LNCAP (cell line): Measurements from ENCODE around the gene MMP13.

Experiments used
- CTCF ChIP-seq: fragments of 450-650 bp; IDR thresholded peaks from 2 replicates; pipeline ENCODE4 v1.5.1; 2017; ENCODE audit warnings: mild to moderate bottlenecking

Gene MMP13

DNA sequence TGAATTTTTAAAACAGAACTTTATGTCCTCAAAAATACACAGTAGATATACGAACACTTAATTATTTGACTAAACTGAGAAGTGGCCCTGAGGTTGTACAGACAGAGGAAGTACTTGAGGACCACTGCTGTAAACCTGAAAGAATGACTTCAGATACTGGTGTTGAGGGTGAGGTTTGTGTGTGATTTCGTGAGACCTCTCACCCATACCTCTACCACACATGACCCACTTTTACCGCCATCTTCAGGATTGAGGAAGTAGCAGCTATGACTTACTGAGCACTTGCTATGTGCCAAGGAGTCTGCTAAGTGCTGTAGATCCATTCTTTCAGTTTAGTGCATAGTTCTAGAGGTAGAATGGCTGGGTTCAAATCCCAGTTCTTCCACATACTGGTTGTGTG, 21.9 kb downstream of the MMP13 start:
- TF ChIP-seq CTCF = no peak

DNA sequence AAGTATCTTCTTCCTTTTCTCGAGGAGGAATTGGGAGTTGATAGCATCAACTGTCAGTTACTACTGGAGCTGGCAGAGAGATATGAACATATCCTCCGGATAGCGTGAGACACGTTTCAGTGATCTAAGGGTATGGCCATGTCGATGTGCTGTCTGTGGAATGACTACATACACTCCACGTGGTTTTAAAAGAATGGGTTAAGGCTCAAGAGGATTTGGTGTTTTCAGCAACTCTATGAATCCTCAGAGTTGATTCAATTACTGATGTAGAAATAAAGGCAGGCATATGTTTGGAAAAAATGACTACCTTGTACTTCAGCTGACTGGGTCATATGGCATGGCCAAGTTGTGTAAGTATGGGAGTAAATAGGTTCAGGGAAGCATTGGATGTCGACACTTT, 22.9 kb downstream of the MMP13 start:
- TF ChIP-seq CTCF = no peak

DNA sequence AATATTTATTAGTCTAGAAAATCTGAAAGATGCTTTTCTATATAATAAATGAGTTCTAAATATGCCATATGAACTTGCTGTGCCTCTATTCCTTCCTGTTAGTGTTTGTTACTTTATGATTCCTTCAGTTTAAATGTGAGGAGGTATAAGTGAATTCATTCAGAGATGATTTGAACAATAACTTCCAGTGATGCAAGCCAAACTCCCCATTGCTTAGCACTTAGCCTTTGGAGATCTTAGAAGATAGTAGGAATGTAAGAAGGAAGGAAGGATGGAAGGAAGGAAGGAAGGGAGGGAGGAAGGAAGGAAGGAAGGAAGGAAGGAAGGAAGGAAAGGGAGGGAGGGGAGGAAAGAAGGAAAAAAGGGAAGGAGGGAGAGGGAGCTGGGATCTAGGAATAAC, 25.1 kb downstream of the MMP13 start:
- no peak for TF ChIP-seq CTCF

GRCh38 chr11:102929972-102930371, 25.6 kb downstream of the MMP13 start:
- no peak for TF ChIP-seq CTCF

- no peak for TF ChIP-seq CTCF
Observed at GRCh38 chr11:102929166-102929565, 26.4 kb downstream of the MMP13 start.

DNA sequence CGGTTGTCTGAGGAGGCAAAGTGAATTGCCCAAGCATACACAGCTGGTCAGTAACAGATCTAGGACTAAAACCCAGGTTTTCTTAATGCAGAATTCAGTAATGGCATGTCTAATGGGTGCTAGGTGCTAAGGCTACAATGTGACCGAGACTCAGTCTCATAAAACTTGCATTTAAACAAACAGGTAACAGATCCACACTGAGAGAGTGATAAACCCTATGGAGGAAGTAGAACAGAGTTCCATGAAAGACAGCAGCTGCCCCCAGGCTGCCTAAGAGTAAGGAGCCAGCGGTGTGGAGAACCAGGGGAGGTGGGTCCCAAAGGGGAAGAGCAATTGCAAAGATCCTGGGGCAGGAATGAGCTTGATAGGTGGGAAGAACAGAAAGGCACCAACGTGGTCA, 27.3 kb downstream of the MMP13 start:
- no peak for TF ChIP-seq CTCF

GRCh38 chr11:102927624-102927990, 27.9 kb downstream of the MMP13 start:
- TF ChIP-seq CTCF = no peak

DNA sequence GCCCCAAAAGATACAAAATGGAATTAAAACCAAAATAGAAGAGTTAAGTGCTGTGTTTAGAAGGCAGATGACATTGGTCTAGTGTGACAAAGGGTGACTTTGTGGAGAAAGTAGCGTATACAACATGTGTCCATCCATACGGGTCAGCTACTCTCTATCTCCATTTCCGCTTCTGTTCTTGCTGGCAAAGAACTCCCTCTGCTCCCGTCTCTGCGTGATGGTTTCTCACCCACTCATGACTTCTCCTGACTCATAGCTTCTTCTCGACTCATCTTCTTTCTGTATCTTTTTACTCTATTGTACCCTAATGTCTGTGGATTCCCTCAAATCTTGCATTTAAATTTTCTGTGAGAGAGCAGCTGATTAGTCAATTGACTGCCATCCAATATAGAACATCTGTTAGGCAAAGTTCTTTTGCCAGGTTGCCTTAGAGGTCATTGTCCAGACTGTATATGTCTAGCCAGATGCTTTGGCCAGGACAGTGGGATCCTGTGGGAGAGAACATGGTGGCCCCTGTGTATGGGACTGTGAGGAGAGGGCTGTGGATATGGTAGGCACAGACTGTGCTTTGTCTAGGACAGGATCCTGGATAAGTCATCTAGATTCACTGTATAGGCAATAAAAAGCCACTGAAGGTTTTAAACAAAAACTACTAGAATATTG, 28.4 kb downstream of the MMP13 start:
- no peak for TF ChIP-seq CTCF
